PC-3 (cell line): ENCODE measurements around the gene EMILIN3.

ENCODE experiments used
- EZH2phosphoT487 ChIP-seq: fragments of 300-600 bp; sonication (generic); IDR thresholded peaks from 2 replicates; pipeline ENCODE4 v1.6.1; 2018; ENCODE audit warnings: mild to moderate bottlenecking, antibody characterized with exemption, low read length, borderline replicate concordance
- TF ChIP-seq, protein P1 (sequence below): fragments of 300-600 bp; sonication (generic); conservative IDR thresholded peaks from 2 replicates; pipeline ENCODE4 v1.5.1; 2017; ENCODE audit warnings: antibody characterized with exemption, low read depth, mild to moderate bottlenecking, low read length

DNA sequence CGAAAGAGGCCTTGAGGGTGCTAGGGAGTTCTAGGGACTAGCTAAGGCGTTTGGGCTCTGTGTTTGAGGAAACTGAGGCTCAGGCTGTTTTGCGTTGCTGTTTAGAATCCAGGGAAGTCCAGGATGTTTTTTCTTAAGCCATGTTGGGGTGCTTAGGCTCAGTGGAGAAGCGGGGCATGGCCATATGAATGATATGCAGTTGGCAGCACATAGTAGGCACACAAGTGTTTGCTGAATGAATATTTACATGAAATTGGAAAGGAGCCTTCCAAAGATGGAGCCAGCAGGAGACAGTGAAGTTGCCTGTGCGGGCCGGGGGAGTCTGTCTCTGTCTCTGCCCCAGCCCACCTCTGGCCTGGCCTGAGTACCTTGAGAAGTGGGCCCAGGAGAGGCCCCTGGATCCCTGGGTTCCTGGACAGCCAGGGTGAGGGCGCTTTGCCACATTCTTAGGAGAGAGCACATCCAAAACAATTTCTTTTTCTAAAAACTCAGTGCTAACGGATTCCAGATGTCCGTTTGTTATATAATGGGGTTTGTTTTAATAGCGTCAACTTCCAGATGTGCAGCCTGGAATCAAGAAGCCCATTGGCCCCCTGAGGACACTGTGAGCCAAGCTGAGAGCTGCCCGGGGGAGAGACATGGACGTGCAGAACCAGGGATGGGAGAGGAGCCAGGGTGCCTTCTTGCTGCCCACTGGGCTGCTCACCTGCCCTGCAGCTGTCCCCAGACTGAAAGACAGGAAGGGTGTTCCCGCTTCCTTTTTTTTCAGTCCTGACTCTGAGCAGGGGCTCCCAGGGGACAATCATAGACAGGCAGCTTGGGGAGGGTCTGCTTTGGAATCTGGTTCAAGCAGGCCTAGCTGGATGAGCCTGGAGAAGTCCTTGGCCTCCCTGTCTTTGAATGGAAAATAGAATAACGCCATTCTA, 20.1 kb upstream of the EMILIN3 start:
- TF ChIP-seq, protein P1, sequence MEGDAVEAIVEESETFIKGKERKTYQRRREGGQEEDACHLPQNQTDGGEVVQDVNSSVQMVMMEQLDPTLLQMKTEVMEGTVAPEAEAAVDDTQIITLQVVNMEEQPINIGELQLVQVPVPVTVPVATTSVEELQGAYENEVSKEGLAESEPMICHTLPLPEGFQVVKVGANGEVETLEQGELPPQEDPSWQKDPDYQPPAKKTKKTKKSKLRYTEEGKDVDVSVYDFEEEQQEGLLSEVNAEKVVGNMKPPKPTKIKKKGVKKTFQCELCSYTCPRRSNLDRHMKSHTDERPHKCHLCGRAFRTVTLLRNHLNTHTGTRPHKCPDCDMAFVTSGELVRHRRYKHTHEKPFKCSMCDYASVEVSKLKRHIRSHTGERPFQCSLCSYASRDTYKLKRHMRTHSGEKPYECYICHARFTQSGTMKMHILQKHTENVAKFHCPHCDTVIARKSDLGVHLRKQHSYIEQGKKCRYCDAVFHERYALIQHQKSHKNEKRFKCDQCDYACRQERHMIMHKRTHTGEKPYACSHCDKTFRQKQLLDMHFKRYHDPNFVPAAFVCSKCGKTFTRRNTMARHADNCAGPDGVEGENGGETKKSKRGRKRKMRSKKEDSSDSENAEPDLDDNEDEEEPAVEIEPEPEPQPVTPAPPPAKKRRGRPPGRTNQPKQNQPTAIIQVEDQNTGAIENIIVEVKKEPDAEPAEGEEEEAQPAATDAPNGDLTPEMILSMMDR = no peak
- no peak for TF ChIP-seq EZH2phosphoT487
